ENCODE results near the gene PHACTR3.

GRCh38 chr20:59644371-59644939, 40.1 kb downstream of the PHACTR3 start:
- TF ChIP-seq POLR2A (IDR thresholded peaks at IDR 0.05): no peak
- TF ChIP-seq, protein P1, sequence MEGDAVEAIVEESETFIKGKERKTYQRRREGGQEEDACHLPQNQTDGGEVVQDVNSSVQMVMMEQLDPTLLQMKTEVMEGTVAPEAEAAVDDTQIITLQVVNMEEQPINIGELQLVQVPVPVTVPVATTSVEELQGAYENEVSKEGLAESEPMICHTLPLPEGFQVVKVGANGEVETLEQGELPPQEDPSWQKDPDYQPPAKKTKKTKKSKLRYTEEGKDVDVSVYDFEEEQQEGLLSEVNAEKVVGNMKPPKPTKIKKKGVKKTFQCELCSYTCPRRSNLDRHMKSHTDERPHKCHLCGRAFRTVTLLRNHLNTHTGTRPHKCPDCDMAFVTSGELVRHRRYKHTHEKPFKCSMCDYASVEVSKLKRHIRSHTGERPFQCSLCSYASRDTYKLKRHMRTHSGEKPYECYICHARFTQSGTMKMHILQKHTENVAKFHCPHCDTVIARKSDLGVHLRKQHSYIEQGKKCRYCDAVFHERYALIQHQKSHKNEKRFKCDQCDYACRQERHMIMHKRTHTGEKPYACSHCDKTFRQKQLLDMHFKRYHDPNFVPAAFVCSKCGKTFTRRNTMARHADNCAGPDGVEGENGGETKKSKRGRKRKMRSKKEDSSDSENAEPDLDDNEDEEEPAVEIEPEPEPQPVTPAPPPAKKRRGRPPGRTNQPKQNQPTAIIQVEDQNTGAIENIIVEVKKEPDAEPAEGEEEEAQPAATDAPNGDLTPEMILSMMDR (IDR thresholded peaks at IDR 0.05): no peak
- no peak for TF ChIP-seq EP300 (IDR thresholded peaks at IDR 0.05)
- no peak for TF ChIP-seq POLR2AphosphoS5 (IDR thresholded peaks at IDR 0.05)
